ENCODE results near the gene MAST4.

The MAST4 gene

DNA sequence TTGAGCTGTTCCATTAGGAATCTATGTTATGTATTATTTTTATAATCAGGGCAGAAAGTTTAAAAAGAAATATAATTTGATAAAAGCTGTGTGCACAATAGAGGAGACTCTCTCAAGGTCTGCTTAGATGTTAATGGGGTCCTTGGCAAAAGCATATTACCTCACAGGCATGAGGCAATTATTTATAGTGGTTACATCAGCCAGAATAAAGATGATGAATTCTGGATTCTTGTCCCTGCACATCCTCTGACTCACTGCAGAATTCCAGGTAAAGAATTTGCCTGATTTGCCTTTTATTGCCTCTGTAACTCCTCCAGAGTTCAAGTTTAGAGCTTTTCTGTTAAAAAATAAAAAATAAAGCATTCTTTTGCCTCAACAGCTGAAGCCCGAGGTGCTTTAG, 253.6 kb downstream of the MAST4 start:
- no peak overlapping the region for H3K27ac ChIP-seq
- TF ChIP-seq, protein P1, sequence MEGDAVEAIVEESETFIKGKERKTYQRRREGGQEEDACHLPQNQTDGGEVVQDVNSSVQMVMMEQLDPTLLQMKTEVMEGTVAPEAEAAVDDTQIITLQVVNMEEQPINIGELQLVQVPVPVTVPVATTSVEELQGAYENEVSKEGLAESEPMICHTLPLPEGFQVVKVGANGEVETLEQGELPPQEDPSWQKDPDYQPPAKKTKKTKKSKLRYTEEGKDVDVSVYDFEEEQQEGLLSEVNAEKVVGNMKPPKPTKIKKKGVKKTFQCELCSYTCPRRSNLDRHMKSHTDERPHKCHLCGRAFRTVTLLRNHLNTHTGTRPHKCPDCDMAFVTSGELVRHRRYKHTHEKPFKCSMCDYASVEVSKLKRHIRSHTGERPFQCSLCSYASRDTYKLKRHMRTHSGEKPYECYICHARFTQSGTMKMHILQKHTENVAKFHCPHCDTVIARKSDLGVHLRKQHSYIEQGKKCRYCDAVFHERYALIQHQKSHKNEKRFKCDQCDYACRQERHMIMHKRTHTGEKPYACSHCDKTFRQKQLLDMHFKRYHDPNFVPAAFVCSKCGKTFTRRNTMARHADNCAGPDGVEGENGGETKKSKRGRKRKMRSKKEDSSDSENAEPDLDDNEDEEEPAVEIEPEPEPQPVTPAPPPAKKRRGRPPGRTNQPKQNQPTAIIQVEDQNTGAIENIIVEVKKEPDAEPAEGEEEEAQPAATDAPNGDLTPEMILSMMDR (conservative IDR thresholded peaks at IDR 0.05) = no peak

DNA sequence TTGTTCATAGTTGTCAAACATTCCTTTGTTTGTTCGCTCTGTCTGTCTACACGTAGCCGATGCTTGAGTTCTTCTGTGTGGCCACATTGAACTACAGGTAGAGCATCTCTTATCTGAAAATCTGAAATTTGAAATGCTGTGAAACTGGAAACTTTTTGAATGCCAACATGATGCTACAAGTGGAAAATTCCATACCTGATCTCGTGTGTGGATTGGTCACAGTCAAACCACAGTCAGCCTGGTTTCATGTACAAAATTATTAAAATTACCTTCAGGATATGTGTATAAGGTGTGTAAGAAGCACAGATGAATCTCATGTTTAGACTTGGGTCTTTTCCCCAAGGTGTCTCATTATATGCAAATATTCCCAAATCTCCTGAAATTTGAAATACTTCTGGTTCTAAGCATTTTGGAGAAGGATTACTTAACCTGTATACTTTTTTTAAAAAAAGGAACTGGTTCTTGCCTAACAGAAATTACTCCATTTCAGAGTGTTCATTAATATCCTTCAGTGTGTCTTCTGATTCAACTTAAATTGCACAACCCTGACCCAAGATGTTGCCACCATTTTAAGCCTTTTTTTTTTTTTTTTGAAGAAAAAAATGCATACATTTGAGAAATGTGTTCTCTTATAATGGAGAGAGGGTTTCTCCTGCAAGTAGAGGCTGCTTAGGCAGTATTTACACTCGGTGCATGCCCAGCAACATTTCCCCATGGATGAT, 254.3 kb downstream of the MAST4 start:
- H3K27ac ChIP-seq = no peak overlapping the region
- TF ChIP-seq, protein P1 (conservative IDR thresholded peaks at IDR 0.05) = no peak

DNA sequence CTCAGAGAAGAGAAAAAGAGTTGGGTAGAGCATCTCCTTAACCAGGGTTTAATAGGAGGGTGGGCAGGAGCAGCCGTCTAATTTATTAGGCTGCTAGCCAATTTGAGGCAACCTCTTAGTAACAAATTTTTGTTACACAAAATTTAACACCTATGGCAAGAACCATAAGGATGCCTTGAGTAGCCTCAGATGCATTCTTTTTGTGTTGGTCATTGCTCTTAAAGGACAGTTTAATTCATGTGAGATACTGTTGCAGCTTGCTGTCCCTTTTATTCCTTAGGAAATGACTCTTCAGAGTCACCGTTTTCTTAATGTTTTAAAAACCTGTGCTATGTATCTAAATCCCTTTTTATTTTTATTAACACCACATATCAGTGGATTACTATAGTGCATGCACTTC, 255.1 kb downstream of the MAST4 start:
- H3K27ac ChIP-seq = no peak overlapping the region
- TF ChIP-seq, protein P1 (conservative IDR thresholded peaks at IDR 0.05) = no peak

DNA sequence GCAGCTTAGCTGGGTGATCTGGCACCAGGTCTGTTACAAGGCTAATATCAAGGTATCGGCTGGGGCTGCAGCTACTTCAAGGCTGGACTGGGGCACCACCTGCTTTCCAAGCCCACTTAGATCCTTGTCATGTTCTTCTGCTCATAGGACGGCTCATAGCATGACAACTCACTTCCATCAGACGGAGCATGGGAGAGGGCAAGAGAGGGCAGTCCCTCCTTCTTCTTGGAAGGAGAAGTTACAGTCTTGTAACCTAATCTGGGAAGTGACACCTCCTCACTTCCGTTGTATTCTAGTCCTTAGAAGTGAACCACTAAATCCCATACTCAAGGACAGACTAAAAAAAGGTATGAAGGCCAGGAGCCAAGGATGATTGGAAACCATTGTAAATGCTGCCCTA, 258.2 kb downstream of the MAST4 start:
- TF ChIP-seq, protein P1 (conservative IDR thresholded peaks at IDR 0.05) = no peak
- no peak overlapping the region for H3K27ac ChIP-seq

DNA sequence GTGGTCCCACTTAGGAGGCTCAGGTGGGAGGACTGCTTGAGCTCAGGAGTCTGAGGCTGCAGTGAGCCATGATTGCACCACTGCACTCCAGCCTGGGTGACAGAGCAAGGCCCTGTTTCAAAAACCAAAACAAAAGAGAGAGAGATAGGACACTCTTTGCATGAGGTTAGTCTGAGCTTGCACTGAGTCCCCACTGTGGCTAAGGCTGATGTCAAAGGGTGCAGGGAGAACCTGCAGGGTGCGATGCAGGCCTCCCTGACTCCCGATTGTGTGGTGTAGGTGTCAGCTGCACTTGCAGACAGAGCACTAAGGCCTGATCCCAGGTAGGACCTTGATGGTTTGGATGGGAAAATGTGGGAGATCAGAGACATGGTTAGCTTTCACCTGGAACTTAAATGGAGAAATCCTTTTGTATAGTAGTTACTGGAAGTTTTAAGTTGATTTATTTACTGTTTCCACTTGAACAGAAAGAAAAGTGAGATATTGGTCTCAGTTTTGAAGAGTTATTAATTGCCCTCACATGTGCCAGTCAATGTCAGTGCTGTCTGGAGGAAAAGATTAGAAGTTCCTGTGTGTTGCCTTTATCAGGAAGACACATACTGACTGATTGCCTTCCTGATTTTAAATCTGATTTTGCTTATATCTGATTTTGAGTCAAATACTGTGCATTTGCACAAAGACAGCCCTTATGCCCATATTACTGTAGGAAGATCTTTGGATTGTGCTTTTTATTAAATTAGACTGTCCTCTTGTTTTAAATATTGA, 260.0 kb downstream of the MAST4 start:
- TF ChIP-seq, protein P1 (conservative IDR thresholded peaks at IDR 0.05) = no peak
- no peak overlapping the region for H3K27ac ChIP-seq

DNA sequence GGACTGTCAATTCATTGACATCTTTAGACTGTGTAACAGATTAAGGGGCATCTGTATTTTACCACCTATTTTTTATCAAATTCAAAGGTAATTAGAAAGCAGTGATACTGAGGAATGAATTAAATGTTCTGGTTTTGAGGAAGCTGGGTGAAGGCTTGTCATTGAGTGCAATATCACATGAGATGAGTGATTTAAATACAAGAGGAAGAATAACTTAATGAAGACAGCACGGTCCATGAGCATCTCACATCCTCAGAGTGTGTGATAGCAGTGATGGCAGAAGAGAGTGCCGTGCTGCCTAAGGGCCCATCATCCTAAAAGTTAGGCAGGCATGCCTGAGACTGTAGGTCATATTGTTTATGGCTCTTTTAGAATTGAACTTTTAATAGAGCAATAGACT, 263.3 kb downstream of the MAST4 start:
- TF ChIP-seq, protein P1 (conservative IDR thresholded peaks at IDR 0.05) = no peak
- no peak overlapping the region for H3K27ac ChIP-seq

DNA sequence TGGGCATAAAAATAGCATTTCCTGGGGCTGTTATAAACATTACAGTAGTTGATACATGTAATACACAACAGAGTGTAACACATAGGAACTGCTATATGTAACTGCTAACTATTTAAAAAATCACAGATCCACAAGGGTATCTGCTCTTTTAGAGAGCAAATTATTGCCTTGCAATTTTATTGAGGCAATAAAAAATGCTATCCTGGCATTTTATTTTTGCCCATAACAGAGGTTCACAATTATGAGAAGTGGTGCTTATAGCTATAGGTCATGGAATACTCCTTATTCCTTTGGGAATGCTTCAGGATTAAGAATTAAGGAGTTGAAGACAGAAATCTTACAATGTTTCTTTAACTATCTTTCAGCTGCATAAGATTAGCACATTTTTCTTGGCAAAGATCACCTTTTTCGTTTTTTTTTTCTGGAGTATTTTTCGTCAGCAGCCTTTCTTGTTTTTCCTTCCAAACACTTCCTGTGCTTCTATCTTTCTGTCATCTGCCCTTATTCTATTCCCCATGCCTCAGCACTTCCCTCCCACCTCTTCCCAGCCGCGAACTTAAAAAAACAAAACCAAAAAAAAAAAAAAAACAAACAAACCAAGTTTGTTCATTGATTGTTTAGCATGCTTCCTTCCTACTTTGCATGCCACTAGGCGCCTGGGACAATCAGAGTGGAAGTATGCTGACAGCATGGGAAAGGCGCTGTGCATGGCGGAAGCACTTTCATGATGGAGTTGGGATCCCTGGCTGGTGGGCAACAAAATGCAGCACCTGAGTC, 264.2 kb downstream of the MAST4 start:
- H3K27ac ChIP-seq = no peak overlapping the region
- TF ChIP-seq, protein P1 (conservative IDR thresholded peaks at IDR 0.05) = no peak
